ENCODE results near the gene AUTS2.

The AUTS2 gene

GRCh38 chr7:70540641-70541040 is 942.4 kb downstream of the AUTS2 start:
- no peaks in the 10 kb centered on the region for H3K9me3 ChIP-seq
- no peak overlapping the region for H3K27ac ChIP-seq
- H3K4me1 ChIP-seq (ENCODE audit: control insufficient read depth in 1 of 2, insufficient read depth in 1 of 2, low read depth in 1 of 2, low read length in 1 of 2), result no peaks in the 10 kb centered on the region
- TF ChIP-seq CTCF (IDR thresholded peaks at IDR 0.05), result no peak
- no peaks in the 10 kb centered on the region for H3K27me3 ChIP-seq
- no peaks in the 10 kb centered on the region for H3K36me3 ChIP-seq
- H3K4me3 ChIP-seq (ENCODE audit: low read depth in 1 of 2, low read length in 1 of 2), result no peak overlapping the region

- Histone ChIP-seq H3K27ac (no peak overlapping the region), H3K4me1 (ENCODE audit: control insufficient read depth in 1 of 2, insufficient read depth in 1 of 2, low read depth in 1 of 2, low read length in 1 of 2) (no peaks in the 10 kb centered on the region)
- no peak for TF ChIP-seq CTCF (IDR thresholded peaks at IDR 0.05)
These were observed 944.6 kb downstream of the AUTS2 start for GRCh38 chr7:70542750-70543376.

DNA sequence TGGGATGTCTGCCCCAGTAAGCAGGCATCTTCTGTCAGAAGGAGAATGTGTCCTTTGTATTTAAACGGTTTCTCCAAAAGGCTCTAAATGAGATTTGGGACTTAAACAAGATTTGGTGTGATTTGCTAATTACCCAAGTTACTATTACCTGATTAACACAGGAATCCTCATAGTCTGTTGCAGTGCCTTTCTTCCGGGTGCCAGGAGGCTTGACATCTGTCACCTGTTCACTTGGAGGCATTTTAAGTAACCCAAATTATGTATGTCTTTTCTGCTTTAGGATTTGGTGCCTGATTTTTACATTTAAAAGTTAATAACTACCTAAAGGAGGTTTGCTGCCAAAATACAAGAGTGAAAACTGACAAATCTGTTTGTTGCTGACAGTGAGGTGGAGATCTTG is 945.7 kb downstream of the AUTS2 start:
- Histone ChIP-seq H3K36me3 (no peaks in the 10 kb centered on the region), H3K4me1 (ENCODE audit: control insufficient read depth in 1 of 2, insufficient read depth in 1 of 2, low read depth in 1 of 2, low read length in 1 of 2) (no peaks in the 10 kb centered on the region), H3K4me3 (ENCODE audit: low read depth in 1 of 2, low read length in 1 of 2) (no peak overlapping the region), H3K27ac (no peak overlapping the region), H3K9me3 (no peaks in the 10 kb centered on the region), H3K27me3 (no peaks in the 10 kb centered on the region)
- no peak for TF ChIP-seq CTCF (IDR thresholded peaks at IDR 0.05)

More at GRCh38 chr7:70542750-70543376, 944.6 kb downstream of the AUTS2 start:
- H3K9me3 ChIP-seq, result no peaks in the 10 kb centered on the region
- H3K27me3 ChIP-seq, result no peaks in the 10 kb centered on the region
- no peaks in the 10 kb centered on the region for H3K36me3 ChIP-seq
- no peak overlapping the region for H3K4me3 ChIP-seq (ENCODE audit: low read depth in 1 of 2, low read length in 1 of 2)

DNA sequence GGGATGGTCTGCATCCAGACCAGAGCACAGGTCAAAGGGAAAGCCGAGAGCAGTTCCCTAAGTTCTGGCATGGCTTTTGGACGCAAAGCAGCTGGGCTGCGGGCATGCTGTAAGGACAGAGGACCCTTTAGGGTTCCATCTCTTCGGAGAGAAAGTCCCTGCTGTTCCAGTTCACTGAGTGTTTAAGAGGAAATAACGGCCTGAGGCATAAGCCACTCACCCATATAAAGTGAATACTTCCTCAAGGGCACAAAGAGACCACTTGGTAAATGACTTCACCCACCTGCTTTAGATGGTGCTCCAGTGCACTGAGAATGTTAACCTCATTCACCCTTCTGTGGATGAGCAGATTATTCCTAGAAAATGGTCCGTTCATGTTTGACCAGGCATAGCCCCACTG is 946.9 kb downstream of the AUTS2 start:
- no peak for TF ChIP-seq CTCF (IDR thresholded peaks at IDR 0.05)
- Histone ChIP-seq H3K36me3 (no peaks in the 10 kb centered on the region), H3K27ac (no peak overlapping the region), H3K27me3 (no peaks in the 10 kb centered on the region), H3K4me1 (ENCODE audit: control insufficient read depth in 1 of 2, insufficient read depth in 1 of 2, low read depth in 1 of 2, low read length in 1 of 2) (no peaks in the 10 kb centered on the region), H3K9me3 (no peaks in the 10 kb centered on the region), H3K4me3 (ENCODE audit: low read depth in 1 of 2, low read length in 1 of 2) (no peak overlapping the region)

GRCh38 chr7:70552141-70552540 is 953.9 kb downstream of the AUTS2 start:
- H3K27me3 ChIP-seq, result no peaks in the 10 kb centered on the region
- H3K9me3 ChIP-seq, result no peaks in the 10 kb centered on the region
- TF ChIP-seq CTCF (IDR thresholded peaks at IDR 0.05), result no peak
- H3K4me1 ChIP-seq (ENCODE audit: control insufficient read depth in 1 of 2, insufficient read depth in 1 of 2, low read depth in 1 of 2, low read length in 1 of 2), result no peaks in the 10 kb centered on the region
- no peaks in the 10 kb centered on the region for H3K36me3 ChIP-seq
- H3K4me3 ChIP-seq (ENCODE audit: low read depth in 1 of 2, low read length in 1 of 2), result no peak overlapping the region
- no peak overlapping the region for H3K27ac ChIP-seq

Measured in neutrophil (primary cell).